Measurements from ENCODE around the gene PCYT1A. TPM values are rescaled to one million over a fixed set of nuclear protein-coding genes. Genes with fewer than 3 reads are reported as not detected.

PCYT1A gene
- total and polyA plus RNA-seq, 2 of the 13 experiments (the other 11 are each of a cell fraction or from before 2014, with no cell fraction given): 26.4 to 45.3 TPM

DNA sequence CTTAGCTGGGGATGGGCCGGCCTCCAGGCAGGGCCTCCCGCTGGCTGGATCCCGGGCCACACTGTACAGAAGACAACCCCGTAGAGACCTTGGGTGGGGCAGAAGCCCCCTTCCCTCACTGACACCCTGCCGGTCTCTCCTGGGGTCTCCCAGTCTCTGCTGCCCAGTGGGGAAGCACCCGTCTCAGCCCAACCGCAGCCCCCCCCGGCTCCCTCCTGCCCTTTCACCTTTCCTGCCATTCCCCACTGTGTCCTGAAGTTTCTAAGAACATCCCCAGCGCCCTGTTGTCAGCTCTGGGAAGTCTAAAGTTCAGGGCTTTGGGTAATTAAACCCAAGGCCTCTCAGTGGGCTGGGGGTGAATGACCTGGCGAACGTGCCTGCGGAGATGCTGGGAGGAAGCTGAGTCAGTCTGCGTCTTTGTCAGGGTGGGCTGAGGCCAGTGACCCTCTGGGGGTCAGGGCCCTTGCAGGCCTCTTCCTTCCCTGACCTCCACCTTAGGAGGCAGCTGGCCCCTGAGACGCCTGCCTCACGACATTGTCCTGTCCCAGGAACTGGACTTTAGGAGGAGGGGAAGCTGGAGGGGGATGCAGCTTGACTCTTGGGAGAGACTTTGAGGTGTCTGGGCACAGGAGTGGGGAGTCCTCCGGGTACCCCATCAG is 72.6 kb downstream of the PCYT1A start (continued):
- TF ChIP-seq ZNF17 (CRISPR knock-in tag; IDR thresholded peaks at IDR 0.05) (no peak), TBP (CRISPR knock-in tag; IDR thresholded peaks at IDR 0.05) (0 out of 2 replicates have a peak, but pooled peaks have one; percentile 45), ARNT2 (CRISPR knock-in tag; IDR thresholded peaks at IDR 0.05; ENCODE audit: low read depth) (peak; percentile 67), KDM1A (CRISPR knock-in tag; IDR thresholded peaks at IDR 0.05) (peak; percentile 81; the same call in 1 of the 2 replicates), NCOA2 (CRISPR knock-in tag; IDR thresholded peaks at IDR 0.05) (peak; percentile 86), POLR2AphosphoS5 (IDR thresholded peaks at IDR 0.05; ENCODE audit: low read depth, low read length) (no peak), NR3C1 (CRISPR knock-in tag; IDR thresholded peaks at IDR 0.05) (no peak), TERF1 (CRISPR knock-in tag; IDR thresholded peaks at IDR 0.05) (no peak), ESRRA (CRISPR knock-in tag; IDR thresholded peaks at IDR 0.05; ENCODE audit: low read depth) (peak; percentile 94), SIX1 (CRISPR knock-in tag; IDR thresholded peaks at IDR 0.05; ENCODE audit: borderline replicate concordance) (peak; percentile 72; the same call in 1 of the 2 replicates), ZNF652 (CRISPR knock-in tag; IDR thresholded peaks at IDR 0.05; ENCODE audit: borderline replicate concordance, low read depth) (no peak), HOXA3 (CRISPR knock-in tag; IDR thresholded peaks at IDR 0.05) (peak; percentile 83), HOXD1 (CRISPR knock-in tag; IDR thresholded peaks at IDR 0.05) (peak; percentile 74; the same call in 1 of the 2 replicates), ETS1 (CRISPR knock-in tag; IDR thresholded peaks at IDR 0.05) (no peak), BORCS8-MEF2B (CRISPR knock-in tag; IDR thresholded peaks at IDR 0.05) (peak; percentile 82), RAD51 (IDR thresholded peaks at IDR 0.05; ENCODE audit: borderline replicate concordance) (no peak), SNAPC2 (CRISPR knock-in tag; IDR thresholded peaks at IDR 0.05) (peak; percentile 86; the same call in 1 of the 2 replicates), ZNF607 (CRISPR knock-in tag; IDR thresholded peaks at IDR 0.05; ENCODE audit: borderline replicate concordance) (peak; percentile 81), BCL6 (CRISPR knock-in tag; IDR thresholded peaks at IDR 0.05) (peak; percentile 97), ZNF543 (CRISPR knock-in tag; IDR thresholded peaks at IDR 0.05) (no peak), RXRA (CRISPR knock-in tag; IDR thresholded peaks at IDR 0.05) (peak; percentile 100), ELF3 (CRISPR knock-in tag; IDR thresholded peaks at IDR 0.05) (peak; percentile 77), KAT7 (CRISPR knock-in tag; IDR thresholded peaks at IDR 0.05; ENCODE audit: borderline replicate concordance) (peak; percentile 45; the same call in 1 of the 2 replicates), ZSCAN22 (CRISPR knock-in tag; IDR thresholded peaks at IDR 0.05) (no peak), NRL (CRISPR knock-in tag; IDR thresholded peaks at IDR 0.05; ENCODE audit: borderline replicate concordance) (no peak; the same call in 1 of the 2 replicates)
- TF ChIP-seq, protein P1, sequence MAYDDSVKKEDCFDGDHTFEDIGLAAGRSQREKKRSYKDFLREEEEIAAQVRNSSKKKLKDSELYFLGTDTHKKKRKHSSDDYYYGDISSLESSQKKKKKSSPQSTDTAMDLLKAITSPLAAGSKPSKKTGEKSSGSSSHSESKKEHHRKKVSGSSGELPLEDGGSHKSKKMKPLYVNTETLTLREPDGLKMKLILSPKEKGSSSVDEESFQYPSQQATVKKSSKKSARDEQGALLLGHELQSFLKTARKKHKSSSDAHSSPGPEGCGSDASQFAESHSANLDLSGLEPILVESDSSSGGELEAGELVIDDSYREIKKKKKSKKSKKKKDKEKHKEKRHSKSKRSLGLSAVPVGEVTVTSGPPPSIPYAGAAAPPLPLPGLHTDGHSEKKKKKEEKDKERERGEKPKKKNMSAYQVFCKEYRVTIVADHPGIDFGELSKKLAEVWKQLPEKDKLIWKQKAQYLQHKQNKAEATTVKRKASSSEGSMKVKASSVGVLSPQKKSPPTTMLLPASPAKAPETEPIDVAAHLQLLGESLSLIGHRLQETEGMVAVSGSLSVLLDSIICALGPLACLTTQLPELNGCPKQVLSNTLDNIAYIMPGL (CRISPR knock-in tag; IDR thresholded peaks at IDR 0.05; ENCODE audit: borderline replicate concordance in 1 of 2, low read depth in 1 of 2): peak in 1 of 2 experiments; percentile 61; a peak in 1 of 4 replicates
- TF ChIP-seq, protein P2, sequence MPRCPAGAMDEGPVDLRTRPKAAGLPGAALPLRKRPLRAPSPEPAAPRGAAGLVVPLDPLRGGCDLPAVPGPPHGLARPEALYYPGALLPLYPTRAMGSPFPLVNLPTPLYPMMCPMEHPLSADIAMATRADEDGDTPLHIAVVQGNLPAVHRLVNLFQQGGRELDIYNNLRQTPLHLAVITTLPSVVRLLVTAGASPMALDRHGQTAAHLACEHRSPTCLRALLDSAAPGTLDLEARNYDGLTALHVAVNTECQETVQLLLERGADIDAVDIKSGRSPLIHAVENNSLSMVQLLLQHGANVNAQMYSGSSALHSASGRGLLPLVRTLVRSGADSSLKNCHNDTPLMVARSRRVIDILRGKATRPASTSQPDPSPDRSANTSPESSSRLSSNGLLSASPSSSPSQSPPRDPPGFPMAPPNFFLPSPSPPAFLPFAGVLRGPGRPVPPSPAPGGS (CRISPR knock-in tag; IDR thresholded peaks at IDR 0.05): peak; percentile 77
